ENCODE results near the gene PCDH1. TPM values are rescaled to one million over a fixed set of nuclear protein-coding genes. Genes with fewer than 3 reads are reported as not detected.

The PCDH1 gene
- total and polyA plus RNA-seq, 2 of the 13 experiments (the other 11 are each of a cell fraction or from before 2014, with no cell fraction given): 0.11 to 0.83 TPM

DNA sequence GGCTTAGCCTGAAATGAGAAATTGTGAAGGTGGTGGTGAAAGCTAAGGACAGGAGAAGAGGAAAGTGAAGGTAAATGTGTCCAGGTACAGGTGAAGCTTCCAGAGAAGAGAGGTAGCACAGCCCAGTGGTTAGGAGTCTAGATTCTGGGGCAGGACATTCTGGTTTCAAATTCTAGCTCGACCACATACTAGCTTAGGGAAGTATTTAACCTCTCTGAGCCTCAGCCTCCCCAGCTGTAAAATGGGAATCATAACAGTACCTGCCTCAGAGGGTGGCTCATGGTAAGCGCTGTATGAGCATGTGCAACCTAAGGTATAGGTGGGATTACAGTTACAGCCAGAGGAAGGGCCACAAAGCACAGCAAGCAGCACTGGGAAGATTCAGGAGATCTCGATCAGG lies 55.2 kb downstream of the PCDH1 start:
- Histone ChIP-seq H3K27me3 (ENCODE audit: control insufficient read depth in 1 of 2, insufficient read depth in 2 of 2, low read length in 2 of 2) (peaks cover 0 to 19% of the 10 kb centered on the region in 2 experiments; a peak in 2 of 5 replicates), H3K9me3 (ENCODE audit: low read length) (no peaks in the 10 kb centered on the region), H3K36me3 (replicated peaks in 1 of 2; ENCODE audit: control insufficient read depth in 1 of 2, insufficient read depth in 2 of 2, low read length in 2 of 2) (no peaks in the 10 kb centered on the region), H3K4me1 (ENCODE audit: insufficient read depth, low read length) (no peaks in the 10 kb centered on the region), H3K27ac (ENCODE audit: extremely low read length, insufficient read depth, low read length) (no peak overlapping the region), H3K4me2 (ENCODE audit: low read depth, low read length) (no peak overlapping the region), H3K9ac (ENCODE audit: insufficient read depth, low read depth, low read length) (no peak overlapping the region), H3K4me3 (replicated peaks in 1 of 3; ENCODE audit: insufficient read depth in 1 of 3, low read depth in 2 of 3, low read length in 3 of 3) (no peak overlapping the region), H4K20me1 (ENCODE audit: insufficient read depth, low read length) (no peaks in the 10 kb centered on the region), H3K79me2 (ENCODE audit: insufficient read depth, low read length) (no peaks in the 10 kb centered on the region), H2AFZ (ENCODE audit: low read length) (no peak overlapping the region)
- FAIRE-seq (no peak), DNase-seq (ENCODE audit: low spot score) (no peak), ATAC-seq (no peak)
- ChIA-PET POLR2A (no interaction called here), CTCF (ENCODE audit: low intra/inter-chr PET ratio, low total read pairs) (no interaction called here)
- BruUV-seq (replicated peaks): no TSS peak
- intact Hi-C loops (cut with micrococcal nuclease; ENCODE audit: unreplicated experiment): no loop called here
- WGBS (ENCODE audit: low lambda C conversion rate): 0% methylated on average over 3 of the region's 3 CpGs
- in situ Hi-C loops (cut with HindIII; ENCODE audit: extremely low pct_ligation_motif_present, low pct_unique_long_range_greater_than_20kb): no loop called here
- TF ChIP-seq DPF2 (CRISPR knock-in tag; IDR thresholded peaks at IDR 0.05; ENCODE audit: borderline replicate concordance, low read depth) (no peak), TGIF2 (CRISPR knock-in tag; IDR thresholded peaks at IDR 0.05) (no peak), KDM6A (CRISPR knock-in tag; IDR thresholded peaks at IDR 0.05; ENCODE audit: low read depth) (no peak), ZNF253 (CRISPR knock-in tag; IDR thresholded peaks at IDR 0.05; ENCODE audit: borderline replicate concordance) (no peak), GTF3A (CRISPR knock-in tag; conservative IDR thresholded peaks at IDR 0.05) (no peak), ZSCAN22 (CRISPR knock-in tag; IDR thresholded peaks at IDR 0.05) (no peak), KDM2A (CRISPR knock-in tag; IDR thresholded peaks at IDR 0.05; ENCODE audit: borderline replicate concordance, low read depth) (no peak), ZNF337 (CRISPR knock-in tag; IDR thresholded peaks at IDR 0.05; ENCODE audit: borderline replicate concordance, low read depth) (no peak), HOXA5 (CRISPR knock-in tag; IDR thresholded peaks at IDR 0.05) (no peak), RXRA (CRISPR knock-in tag; IDR thresholded peaks at IDR 0.05) (no peak)
- TF ChIP-seq, protein P1, sequence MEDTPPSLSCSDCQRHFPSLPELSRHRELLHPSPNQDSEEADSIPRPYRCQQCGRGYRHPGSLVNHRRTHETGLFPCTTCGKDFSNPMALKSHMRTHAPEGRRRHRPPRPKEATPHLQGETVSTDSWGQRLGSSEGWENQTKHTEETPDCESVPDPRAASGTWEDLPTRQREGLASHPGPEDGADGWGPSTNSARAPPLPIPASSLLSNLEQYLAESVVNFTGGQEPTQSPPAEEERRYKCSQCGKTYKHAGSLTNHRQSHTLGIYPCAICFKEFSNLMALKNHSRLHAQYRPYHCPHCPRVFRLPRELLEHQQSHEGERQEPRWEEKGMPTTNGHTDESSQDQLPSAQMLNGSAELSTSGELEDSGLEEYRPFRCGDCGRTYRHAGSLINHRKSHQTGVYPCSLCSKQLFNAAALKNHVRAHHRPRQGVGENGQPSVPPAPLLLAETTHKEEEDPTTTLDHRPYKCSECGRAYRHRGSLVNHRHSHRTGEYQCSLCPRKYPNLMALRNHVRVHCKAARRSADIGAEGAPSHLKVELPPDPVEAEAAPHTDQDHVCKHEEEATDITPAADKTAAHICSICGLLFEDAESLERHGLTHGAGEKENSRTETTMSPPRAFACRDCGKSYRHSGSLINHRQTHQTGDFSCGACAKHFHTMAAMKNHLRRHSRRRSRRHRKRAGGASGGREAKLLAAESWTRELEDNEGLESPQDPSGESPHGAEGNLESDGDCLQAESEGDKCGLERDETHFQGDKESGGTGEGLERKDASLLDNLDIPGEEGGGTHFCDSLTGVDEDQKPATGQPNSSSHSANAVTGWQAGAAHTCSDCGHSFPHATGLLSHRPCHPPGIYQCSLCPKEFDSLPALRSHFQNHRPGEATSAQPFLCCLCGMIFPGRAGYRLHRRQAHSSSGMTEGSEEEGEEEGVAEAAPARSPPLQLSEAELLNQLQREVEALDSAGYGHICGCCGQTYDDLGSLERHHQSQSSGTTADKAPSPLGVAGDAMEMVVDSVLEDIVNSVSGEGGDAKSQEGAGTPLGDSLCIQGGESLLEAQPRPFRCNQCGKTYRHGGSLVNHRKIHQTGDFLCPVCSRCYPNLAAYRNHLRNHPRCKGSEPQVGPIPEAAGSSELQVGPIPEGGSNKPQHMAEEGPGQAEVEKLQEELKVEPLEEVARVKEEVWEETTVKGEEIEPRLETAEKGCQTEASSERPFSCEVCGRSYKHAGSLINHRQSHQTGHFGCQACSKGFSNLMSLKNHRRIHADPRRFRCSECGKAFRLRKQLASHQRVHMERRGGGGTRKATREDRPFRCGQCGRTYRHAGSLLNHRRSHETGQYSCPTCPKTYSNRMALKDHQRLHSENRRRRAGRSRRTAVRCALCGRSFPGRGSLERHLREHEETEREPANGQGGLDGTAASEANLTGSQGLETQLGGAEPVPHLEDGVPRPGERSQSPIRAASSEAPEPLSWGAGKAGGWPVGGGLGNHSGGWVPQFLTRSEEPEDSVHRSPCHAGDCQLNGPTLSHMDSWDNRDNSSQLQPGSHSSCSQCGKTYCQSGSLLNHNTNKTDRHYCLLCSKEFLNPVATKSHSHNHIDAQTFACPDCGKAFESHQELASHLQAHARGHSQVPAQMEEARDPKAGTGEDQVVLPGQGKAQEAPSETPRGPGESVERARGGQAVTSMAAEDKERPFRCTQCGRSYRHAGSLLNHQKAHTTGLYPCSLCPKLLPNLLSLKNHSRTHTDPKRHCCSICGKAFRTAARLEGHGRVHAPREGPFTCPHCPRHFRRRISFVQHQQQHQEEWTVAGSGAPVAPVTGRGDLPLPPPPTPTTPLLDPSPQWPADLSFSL (CRISPR knock-in tag; IDR thresholded peaks at IDR 0.05): no peak
- TF ChIP-seq, protein P2, sequence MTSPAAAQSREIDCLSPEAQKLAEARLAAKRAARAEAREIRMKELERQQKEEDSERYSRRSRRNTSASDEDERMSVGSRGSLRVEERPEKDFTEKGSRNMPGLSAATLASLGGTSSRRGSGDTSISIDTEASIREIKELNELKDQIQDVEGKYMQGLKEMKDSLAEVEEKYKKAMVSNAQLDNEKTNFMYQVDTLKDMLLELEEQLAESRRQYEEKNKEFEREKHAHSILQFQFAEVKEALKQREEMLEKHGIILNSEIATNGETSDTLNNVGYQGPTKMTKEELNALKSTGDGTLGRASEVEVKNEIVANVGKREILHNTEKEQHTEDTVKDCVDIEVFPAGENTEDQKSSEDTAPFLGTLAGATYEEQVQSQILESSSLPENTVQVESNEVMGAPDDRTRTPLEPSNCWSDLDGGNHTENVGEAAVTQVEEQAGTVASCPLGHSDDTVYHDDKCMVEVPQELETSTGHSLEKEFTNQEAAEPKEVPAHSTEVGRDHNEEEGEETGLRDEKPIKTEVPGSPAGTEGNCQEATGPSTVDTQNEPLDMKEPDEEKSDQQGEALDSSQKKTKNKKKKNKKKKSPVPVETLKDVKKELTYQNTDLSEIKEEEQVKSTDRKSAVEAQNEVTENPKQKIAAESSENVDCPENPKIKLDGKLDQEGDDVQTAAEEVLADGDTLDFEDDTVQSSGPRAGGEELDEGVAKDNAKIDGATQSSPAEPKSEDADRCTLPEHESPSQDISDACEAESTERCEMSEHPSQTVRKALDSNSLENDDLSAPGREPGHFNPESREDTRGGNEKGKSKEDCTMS (CRISPR knock-in tag; conservative IDR thresholded peaks at IDR 0.05): no peak
- TF ChIP-seq, protein P3, sequence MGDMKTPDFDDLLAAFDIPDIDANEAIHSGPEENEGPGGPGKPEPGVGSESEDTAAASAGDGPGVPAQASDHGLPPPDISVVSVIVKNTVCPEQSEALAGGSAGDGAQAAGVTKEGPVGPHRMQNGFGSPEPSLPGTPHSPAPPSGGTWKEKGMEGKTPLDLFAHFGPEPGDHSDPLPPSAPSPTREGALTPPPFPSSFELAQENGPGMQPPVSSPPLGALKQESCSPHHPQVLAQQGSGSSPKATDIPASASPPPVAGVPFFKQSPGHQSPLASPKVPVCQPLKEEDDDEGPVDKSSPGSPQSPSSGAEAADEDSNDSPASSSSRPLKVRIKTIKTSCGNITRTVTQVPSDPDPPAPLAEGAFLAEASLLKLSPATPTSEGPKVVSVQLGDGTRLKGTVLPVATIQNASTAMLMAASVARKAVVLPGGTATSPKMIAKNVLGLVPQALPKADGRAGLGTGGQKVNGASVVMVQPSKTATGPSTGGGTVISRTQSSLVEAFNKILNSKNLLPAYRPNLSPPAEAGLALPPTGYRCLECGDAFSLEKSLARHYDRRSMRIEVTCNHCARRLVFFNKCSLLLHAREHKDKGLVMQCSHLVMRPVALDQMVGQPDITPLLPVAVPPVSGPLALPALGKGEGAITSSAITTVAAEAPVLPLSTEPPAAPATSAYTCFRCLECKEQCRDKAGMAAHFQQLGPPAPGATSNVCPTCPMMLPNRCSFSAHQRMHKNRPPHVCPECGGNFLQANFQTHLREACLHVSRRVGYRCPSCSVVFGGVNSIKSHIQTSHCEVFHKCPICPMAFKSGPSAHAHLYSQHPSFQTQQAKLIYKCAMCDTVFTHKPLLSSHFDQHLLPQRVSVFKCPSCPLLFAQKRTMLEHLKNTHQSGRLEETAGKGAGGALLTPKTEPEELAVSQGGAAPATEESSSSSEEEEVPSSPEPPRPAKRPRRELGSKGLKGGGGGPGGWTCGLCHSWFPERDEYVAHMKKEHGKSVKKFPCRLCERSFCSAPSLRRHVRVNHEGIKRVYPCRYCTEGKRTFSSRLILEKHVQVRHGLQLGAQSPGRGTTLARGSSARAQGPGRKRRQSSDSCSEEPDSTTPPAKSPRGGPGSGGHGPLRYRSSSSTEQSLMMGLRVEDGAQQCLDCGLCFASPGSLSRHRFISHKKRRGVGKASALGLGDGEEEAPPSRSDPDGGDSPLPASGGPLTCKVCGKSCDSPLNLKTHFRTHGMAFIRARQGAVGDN (CRISPR knock-in tag; IDR thresholded peaks at IDR 0.05): no peak
